Osteoblast (primary cell): ENCODE measurements around the gene BHLHE23. TPM values are rescaled to one million over a fixed set of nuclear protein-coding genes. Genes with fewer than 3 reads are reported as not detected.

Experiments
- DNase-seq: peaks from one replicate; pipeline ENCODE4 v3.0.0; 2011; ENCODE audit warnings: low spot score, mixed read lengths; ENCODE audit not compliant: insufficient read length; ENCODE audit errors: missing footprints
- H2AFZ ChIP-seq: 2 replicates; pipeline ENCODE4 v1.6.0; 2011; ENCODE audit warnings: mild to moderate bottlenecking, low read length
- H3K27ac ChIP-seq: 2 replicates; pipeline ENCODE4 v1.5.1; 2011; ENCODE audit warnings: mild to moderate bottlenecking, low read depth, low read length, moderate library complexity
- H3K27me3 ChIP-seq: 2 replicates; pipeline ENCODE4 v1.6.0; 2012; ENCODE audit warnings: mild to moderate bottlenecking, control low read depth, inconsistent platforms, low read length, moderate library complexity; ENCODE audit not compliant: insufficient read depth
- H3K36me3 ChIP-seq: 2 replicates; pipeline ENCODE4 v1.5.1; 2011; ENCODE audit warnings: mild to moderate bottlenecking, low read length, control low read depth, moderate library complexity; ENCODE audit not compliant: insufficient read depth
- H3K4me1 ChIP-seq: 2 replicates; pipeline ENCODE4 v1.5.1; 2011; ENCODE audit warnings: mild to moderate bottlenecking, low read length, control low read depth, moderate library complexity; ENCODE audit not compliant: insufficient read depth
- H3K4me2 ChIP-seq: 2 replicates; pipeline ENCODE4 v1.6.0; 2011; ENCODE audit warnings: mild to moderate bottlenecking, low read length; ENCODE audit not compliant: insufficient read depth
- H3K4me3 ChIP-seq: fragments of 200-600 bp; sonication (generic); 3 replicates; pipeline ENCODE4 v1.5.1; 2012; ENCODE audit warnings: mild to moderate bottlenecking, low read length, inconsistent platforms; ENCODE audit not compliant: insufficient read depth
- H3K79me2 ChIP-seq: 2 replicates; pipeline ENCODE4 v1.6.0; 2012; ENCODE audit warnings: mild to moderate bottlenecking, low read length, control low read depth, inconsistent platforms; ENCODE audit not compliant: insufficient read depth
- H3K9me3 ChIP-seq: 2 replicates; pipeline ENCODE4 v1.5.1; 2011; ENCODE audit warnings: low read depth, low read length, control low read depth
- H4K20me1 ChIP-seq: 2 replicates; pipeline ENCODE4 v1.6.0; 2012; ENCODE audit warnings: mild to moderate bottlenecking, low read length, control low read depth; ENCODE audit not compliant: insufficient read depth
- CTCF ChIP-seq: IDR thresholded peaks from 2 replicates; pipeline ENCODE4 v1.5.1; 2011; ENCODE audit warnings: mild to moderate bottlenecking, low read depth, low read length, moderate library complexity; ENCODE audit errors: extremely low read depth
- total RNA-seq: library from RNA; depleted of rRNA; stranded (reverse); fragments of >200 nt; gene quantifications from 2 replicates; pipeline ENCODE4 v1.2.3, GENCODE V29; 2012

Gene BHLHE23
- total RNA-seq, 1 donor, result not detected

GRCh38 chr20:62969179-62969760 lies 37.5 kb downstream of the BHLHE23 start:
- Histone ChIP-seq H3K36me3 (peaks cover 11% of the 10 kb centered on the region), H4K20me1 (peaks cover 12% of the 10 kb centered on the region), H3K27me3 (peaks cover 22% of the 10 kb centered on the region), H2AFZ (no peak overlapping the region), H3K4me1 (no peaks in the 10 kb centered on the region), H3K4me2 (no peak overlapping the region), H3K79me2 (no peaks in the 10 kb centered on the region), H3K4me3 (no peak overlapping the region), H3K9me3 (no peaks in the 10 kb centered on the region), H3K27ac (no peak overlapping the region)
- no peak for DNase-seq
- TF ChIP-seq CTCF, result no peak

DNA sequence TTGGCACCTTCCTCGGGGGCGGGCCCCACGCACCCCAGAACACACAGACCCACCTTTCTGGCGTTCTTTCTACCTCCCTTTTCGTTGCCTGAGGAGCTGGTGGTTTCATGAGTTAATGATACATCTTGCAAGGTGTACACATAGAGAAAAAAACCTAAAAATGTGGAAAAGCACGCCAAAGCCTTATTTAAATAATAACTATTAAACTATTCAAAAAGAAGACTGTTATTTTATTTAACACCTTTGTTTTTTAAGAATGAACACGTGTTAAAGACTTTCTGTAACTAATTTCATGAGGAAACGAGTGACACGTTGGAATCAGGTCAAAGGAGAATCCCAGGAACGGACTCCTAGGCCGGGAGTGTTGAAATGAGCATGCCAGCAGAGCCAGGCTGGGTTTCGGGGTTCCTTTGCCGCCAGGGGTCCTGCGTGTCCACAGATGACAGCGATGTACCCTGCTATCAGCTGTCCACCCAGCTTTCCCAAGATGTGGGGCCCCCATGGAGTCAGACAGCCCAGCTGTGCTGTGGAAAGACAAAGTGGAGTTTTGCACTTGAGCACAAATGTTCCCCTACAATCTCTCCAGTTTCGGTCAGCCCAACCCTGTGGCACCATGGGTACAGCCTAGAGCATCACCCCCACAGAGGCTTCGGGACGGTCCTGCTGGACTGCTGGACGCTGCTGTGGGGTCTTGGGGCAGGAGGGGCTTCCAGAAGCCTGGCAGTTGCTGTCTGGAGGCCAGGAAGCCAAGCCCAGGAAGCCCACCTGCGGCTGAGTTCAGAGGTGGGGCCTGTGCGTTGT lies 38.2 kb downstream of the BHLHE23 start:
- no peak overlapping the region for H3K4me2 ChIP-seq
- no peaks in the 10 kb centered on the region for H3K4me1 ChIP-seq
- H3K4me3 ChIP-seq, result no peak overlapping the region
- peaks cover 14% of the 10 kb centered on the region for H4K20me1 ChIP-seq
- H3K36me3 ChIP-seq, result peaks cover 16% of the 10 kb centered on the region
- no peaks in the 10 kb centered on the region for H3K9me3 ChIP-seq
- H2AFZ ChIP-seq, result no peak overlapping the region
- DNase-seq, result no peak
- no peak for TF ChIP-seq CTCF
- H3K27ac ChIP-seq, result no peak overlapping the region
- no peaks in the 10 kb centered on the region for H3K79me2 ChIP-seq
- H3K27me3 ChIP-seq, result peaks cover 17% of the 10 kb centered on the region

DNA sequence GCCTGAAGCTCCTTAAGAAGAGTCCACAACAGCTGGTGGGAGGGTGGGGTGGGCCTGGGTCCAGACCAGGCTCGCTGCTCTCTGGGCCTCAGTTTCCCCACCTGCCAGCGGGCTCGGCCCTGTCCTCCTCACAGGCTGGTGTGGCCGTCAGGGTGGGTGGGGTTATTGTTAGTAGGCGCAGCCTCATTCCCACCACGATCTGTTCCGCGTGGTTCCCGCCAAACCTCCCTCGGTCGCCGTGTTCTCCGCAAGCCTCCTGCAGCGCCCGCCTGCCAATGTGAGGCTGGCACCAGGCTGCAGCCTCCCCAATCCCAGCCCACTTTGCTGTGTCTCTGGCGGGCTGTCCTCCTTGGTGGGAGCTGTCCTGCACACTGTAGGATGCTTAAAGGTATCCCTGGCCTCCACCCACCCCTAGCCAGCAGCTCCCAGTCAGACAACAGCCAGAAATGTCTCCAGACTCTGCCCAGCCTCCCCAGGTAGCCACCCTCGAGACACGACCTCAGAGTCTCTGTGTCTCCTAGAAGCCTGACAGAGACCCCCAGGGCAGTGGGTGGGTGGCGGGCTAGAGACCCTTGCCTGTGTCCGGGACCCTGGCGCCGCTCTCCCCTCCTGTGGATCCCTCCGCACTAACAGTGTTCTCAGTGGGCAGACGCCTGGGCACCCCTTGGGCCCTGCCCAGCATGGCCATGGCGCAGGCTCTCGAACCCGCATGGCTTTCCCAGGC lies 39.0 kb downstream of the BHLHE23 start:
- Histone ChIP-seq H3K4me2 (no peak overlapping the region), H3K9me3 (no peaks in the 10 kb centered on the region), H3K4me1 (no peaks in the 10 kb centered on the region), H3K27me3 (peaks cover 10% of the 10 kb centered on the region), H4K20me1 (peaks cover 14% of the 10 kb centered on the region), H3K36me3 (peaks cover 16% of the 10 kb centered on the region), H3K79me2 (no peaks in the 10 kb centered on the region), H3K4me3 (no peak overlapping the region), H3K27ac (no peak overlapping the region), H2AFZ (no peak overlapping the region)
- DNase-seq, result no peak
- no peak for TF ChIP-seq CTCF

DNA sequence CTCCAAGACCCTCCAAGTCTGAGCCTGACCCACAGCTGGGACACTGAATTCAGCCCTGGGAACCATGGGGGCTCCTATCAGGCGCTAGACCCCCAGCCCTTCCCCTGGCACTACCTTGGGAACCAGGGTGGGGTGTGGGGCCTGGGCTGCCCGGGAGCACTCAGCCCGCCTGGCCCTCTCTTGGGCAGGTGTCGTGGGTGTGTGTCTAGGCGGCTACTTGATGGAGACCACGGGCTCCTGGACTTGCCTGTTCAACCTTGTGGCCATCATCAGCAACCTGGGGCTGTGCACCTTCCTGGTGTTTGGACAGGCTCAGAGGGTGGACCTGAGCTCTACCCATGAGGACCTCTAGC lies 39.6 kb downstream of the BHLHE23 start:
- Histone ChIP-seq H3K36me3 (peaks cover 16% of the 10 kb centered on the region), H4K20me1 (peaks cover 14% of the 10 kb centered on the region), H3K27me3 (peaks cover 7% of the 10 kb centered on the region), H3K9me3 (no peaks in the 10 kb centered on the region), H3K4me2 (no peak overlapping the region), H3K4me3 (no peak overlapping the region), H2AFZ (no peak overlapping the region), H3K27ac (no peak overlapping the region), H3K4me1 (no peaks in the 10 kb centered on the region), H3K79me2 (no peaks in the 10 kb centered on the region)
- no peak for DNase-seq
- no peak for TF ChIP-seq CTCF
